Measurements from ENCODE around the gene POU6F2.

The POU6F2 gene

GRCh38 chr7:39069031-39069430 is 91.3 kb downstream of the POU6F2 start:
- Histone ChIP-seq H3K4me1 (ENCODE audit: control insufficient read depth, insufficient read depth, low read length) (no peaks in the 10 kb centered on the region), H3K4me3 (ENCODE audit: low read depth, low read length) (no peak overlapping the region), H3K27ac (ENCODE audit: extremely low read depth, low read depth, low read length) (no peak overlapping the region), H3K36me3 (ENCODE audit: control insufficient read depth in 2 of 2, insufficient read depth in 1 of 2, low read length in 2 of 2) (no peaks in the 10 kb centered on the region), H3K9me3 (ENCODE audit: control insufficient read depth, insufficient read depth, low read depth, low read length) (no peaks in the 10 kb centered on the region)
- TF ChIP-seq ZBTB8A (tag by site-specific recombination; IDR thresholded peaks at IDR 0.05) (no peak), ZNF571 (tag by site-specific recombination; IDR thresholded peaks at IDR 0.05) (no peak), ZFP37 (tag by site-specific recombination; IDR thresholded peaks at IDR 0.05) (no peak), ZNF394 (tag by site-specific recombination; IDR thresholded peaks at IDR 0.05; ENCODE audit: borderline replicate concordance) (no peak), ZNF501 (tag by site-specific recombination; IDR thresholded peaks at IDR 0.05) (no peak), ZNF239 (tag by site-specific recombination; IDR thresholded peaks at IDR 0.05) (no peak), ZNF23 (tag by site-specific recombination; IDR thresholded peaks at IDR 0.05; ENCODE audit: borderline replicate concordance) (no peak), ZNF133 (tag by site-specific recombination; IDR thresholded peaks at IDR 0.05) (no peak)
- ChIA-PET CTCF (no interaction called here), POLR2A (interaction anchor here (0.6 kb wide), 1 partner anchor 39 kb away, joined by 3 read pairs; no protein-coding TSS in a partner anchor)

GRCh38 chr7:39069896-39070881 is 92.5 kb downstream of the POU6F2 start:
- CTCF ChIA-PET, result interaction anchor here (0.6 to 0.7 kb wide), 3 partner anchors 8 to 184 kb away, joined by 3 to 4 read pairs (median 3); no protein-coding TSS in a partner anchor
- Histone ChIP-seq H3K4me3 (ENCODE audit: low read depth, low read length) (no peak overlapping the region), H3K27ac (ENCODE audit: extremely low read depth, low read depth, low read length) (no peak overlapping the region), H3K9me3 (ENCODE audit: control insufficient read depth, insufficient read depth, low read depth, low read length) (no peaks in the 10 kb centered on the region), H3K4me1 (ENCODE audit: control insufficient read depth, insufficient read depth, low read length) (no peaks in the 10 kb centered on the region), H3K36me3 (ENCODE audit: control insufficient read depth in 2 of 2, insufficient read depth in 1 of 2, low read length in 2 of 2) (no peaks in the 10 kb centered on the region)
- POLR2A ChIA-PET, result no interaction called here
- no peak for TF ChIP-seq INSM2 (tag by site-specific recombination; IDR thresholded peaks at IDR 0.05)
- TF ChIP-seq ZNF426 (tag by site-specific recombination; IDR thresholded peaks at IDR 0.05), result no peak
- no peak for TF ChIP-seq ZNF629 (tag by site-specific recombination; IDR thresholded peaks at IDR 0.05)
- no peak for TF ChIP-seq ZBTB7A (tag by site-specific recombination; IDR thresholded peaks at IDR 0.05; ENCODE audit: low read depth)
- TF ChIP-seq ZSCAN5A (tag by site-specific recombination; IDR thresholded peaks at IDR 0.05), result no peak
- no peak for TF ChIP-seq ZNF174 (tag by site-specific recombination; IDR thresholded peaks at IDR 0.05)
- no peak for TF ChIP-seq ZNF654 (tag by site-specific recombination; IDR thresholded peaks at IDR 0.05; ENCODE audit: low read depth)
- TF ChIP-seq ZNF585B (tag by site-specific recombination; IDR thresholded peaks at IDR 0.05), result no peak
- no peak for TF ChIP-seq ZNF175 (tag by site-specific recombination; IDR thresholded peaks at IDR 0.05)
- no peak for TF ChIP-seq ZNF48 (tag by site-specific recombination; IDR thresholded peaks at IDR 0.05)
- no peak for TF ChIP-seq PRDM10 (tag by site-specific recombination; IDR thresholded peaks at IDR 0.05)
- TF ChIP-seq KLF7 (tag by site-specific recombination; IDR thresholded peaks at IDR 0.05; ENCODE audit: borderline replicate concordance), result no peak
- TF ChIP-seq ZNF221 (tag by site-specific recombination; IDR thresholded peaks at IDR 0.05; ENCODE audit: borderline replicate concordance), result no peak
- TF ChIP-seq ZBTB10 (tag by site-specific recombination; IDR thresholded peaks at IDR 0.05), result no peak
- no peak for TF ChIP-seq ZNF146 (tag by site-specific recombination; IDR thresholded peaks at IDR 0.05)

All from HEK293 (cell line).